ENCODE measurements around the gene C3orf49. TPM values are rescaled to one million over a fixed set of nuclear protein-coding genes. Genes with fewer than 3 reads are reported as not detected.

The C3orf49 gene
- total RNA-seq, 1 experiment from 2014 or later = not detected

- no peak overlapping the region for H3K9ac ChIP-seq (ENCODE audit: low read length)
- POLR2A ChIA-PET (ENCODE audit: unreplicated experiment) = no interaction called here
- no TSS peak for BruUV-seq (replicated peaks)
These were observed 11.0 kb upstream of the C3orf49 start for GRCh38 chr3:63807961-63808565.

GRCh38 chr3:63808633-63809032 lies 10.5 kb upstream of the C3orf49 start:
- Histone ChIP-seq H3F3A (ENCODE audit: low read length, unreplicated experiment) (no peaks in the 10 kb centered on the region), H3K9ac (ENCODE audit: low read length) (no peak overlapping the region), H3K36me3 (ENCODE audit: low read depth, low read length) (no peaks in the 10 kb centered on the region), H3K79me2 (ENCODE audit: low read length) (no peaks in the 10 kb centered on the region), H3K9me2 (replicated peaks; ENCODE audit: low read length) (no peaks in the 10 kb centered on the region), H3K9me3 (ENCODE audit: low read length) (no peaks in the 10 kb centered on the region), H2AFZ (ENCODE audit: low read length) (no peak overlapping the region), H3K27me3 (ENCODE audit: low read length) (no peaks in the 10 kb centered on the region), H3K4me2 (ENCODE audit: low read length) (no peak overlapping the region), H3K4me3 (ENCODE audit: low read length) (no peak overlapping the region), H3K27ac (ENCODE audit: low read length) (no peak overlapping the region), H4K20me1 (ENCODE audit: low read length) (no peaks in the 10 kb centered on the region), H3K4me1 (ENCODE audit: insufficient read depth, low read length) (peaks cover 6% of the 10 kb centered on the region; the same call in 1 of the 2 replicates)
- CTCF ChIA-PET = no interaction called here
- POLR2A ChIA-PET (ENCODE audit: unreplicated experiment) = no interaction called here
- peak; percentile 3 for DNase-seq
- BruUV-seq (replicated peaks) = no TSS peak
- intact Hi-C loops (cut with micrococcal nuclease) = no loop called here
- peak; percentile 50 for ATAC-seq
- TF ChIP-seq CTCF (conservative IDR thresholded peaks at IDR 0.05; ENCODE audit: low read depth, low read length) (no peak), EZH2 (IDR thresholded peaks at IDR 0.05; ENCODE audit: low read length, unreplicated experiment) (no peak), EZH2phosphoT487 (IDR thresholded peaks at IDR 0.05; ENCODE audit: borderline replicate concordance, low read length) (no peak)

More at GRCh38 chr3:63807961-63808565, 11.0 kb upstream of the C3orf49 start:
- Histone ChIP-seq H3K4me2 (ENCODE audit: low read length) (no peak overlapping the region), H3F3A (ENCODE audit: low read length, unreplicated experiment) (no peaks in the 10 kb centered on the region), H3K79me2 (ENCODE audit: low read length) (no peaks in the 10 kb centered on the region), H3K27ac (ENCODE audit: low read length) (no peak overlapping the region), H4K20me1 (ENCODE audit: low read length) (no peaks in the 10 kb centered on the region), H3K4me1 (ENCODE audit: insufficient read depth, low read length) (peaks cover 6% of the 10 kb centered on the region; the same call in 1 of the 2 replicates), H3K36me3 (ENCODE audit: low read depth, low read length) (no peaks in the 10 kb centered on the region), H3K4me3 (ENCODE audit: low read length) (no peak overlapping the region), H3K9me3 (ENCODE audit: low read length) (no peaks in the 10 kb centered on the region), H3K9me2 (replicated peaks; ENCODE audit: low read length) (no peaks in the 10 kb centered on the region), H2AFZ (ENCODE audit: low read length) (no peak overlapping the region), H3K27me3 (ENCODE audit: low read length) (no peaks in the 10 kb centered on the region)
- no peak for DNase-seq
- CTCF ChIA-PET = no interaction called here
- TF ChIP-seq EZH2 (IDR thresholded peaks at IDR 0.05; ENCODE audit: low read length, unreplicated experiment) = no peak
- TF ChIP-seq EZH2phosphoT487 (IDR thresholded peaks at IDR 0.05; ENCODE audit: borderline replicate concordance, low read length) = no peak
- TF ChIP-seq CTCF (conservative IDR thresholded peaks at IDR 0.05; ENCODE audit: low read depth, low read length) = no peak
- ATAC-seq = no peak
- intact Hi-C loops (cut with micrococcal nuclease) = no loop called here

GRCh38 chr3:63809607-63810006 lies 9.5 kb upstream of the C3orf49 start:
- Histone ChIP-seq H4K20me1 (ENCODE audit: low read length) (no peaks in the 10 kb centered on the region), H3K9me3 (ENCODE audit: low read length) (no peaks in the 10 kb centered on the region), H2AFZ (ENCODE audit: low read length) (no peak overlapping the region), H3K9me2 (replicated peaks; ENCODE audit: low read length) (no peaks in the 10 kb centered on the region), H3K4me1 (ENCODE audit: insufficient read depth, low read length) (peaks cover 6% of the 10 kb centered on the region; the same call in 1 of the 2 replicates), H3K79me2 (ENCODE audit: low read length) (no peaks in the 10 kb centered on the region), H3K36me3 (ENCODE audit: low read depth, low read length) (no peaks in the 10 kb centered on the region), H3K27ac (ENCODE audit: low read length) (no peak overlapping the region), H3K4me2 (ENCODE audit: low read length) (no peak overlapping the region), H3K27me3 (ENCODE audit: low read length) (no peaks in the 10 kb centered on the region), H3K9ac (ENCODE audit: low read length) (no peak overlapping the region), H3F3A (ENCODE audit: low read length, unreplicated experiment) (no peaks in the 10 kb centered on the region), H3K4me3 (ENCODE audit: low read length) (no peak overlapping the region)
- peak; percentile 85 for ATAC-seq
- intact Hi-C loops (cut with micrococcal nuclease) = no loop called here
- TF ChIP-seq EZH2phosphoT487 (IDR thresholded peaks at IDR 0.05; ENCODE audit: borderline replicate concordance, low read length) (no peak), EZH2 (IDR thresholded peaks at IDR 0.05; ENCODE audit: low read length, unreplicated experiment) (no peak), CTCF (conservative IDR thresholded peaks at IDR 0.05; ENCODE audit: low read depth, low read length) (no peak)
- POLR2A ChIA-PET (ENCODE audit: unreplicated experiment) = no interaction called here
- BruUV-seq (replicated peaks) = no TSS peak
- peak; percentile 54 for DNase-seq
- CTCF ChIA-PET = no interaction called here

All from PC-3 (cell line).